ENCODE results near the gene CTIF. TPM values are rescaled to one million over a fixed set of nuclear protein-coding genes. Genes with fewer than 3 reads are reported as not detected.
A peak's percentile ranks its signal among the peaks of the same experiment; 100 is the strongest.

CTIF gene
- total and polyA plus RNA-seq, 2 experiments from 2014 or later, result 22.1 to 27.9 TPM

GRCh38 chr18:48711651-48712486 lies 173.0 kb downstream of the CTIF start:
- H3K27ac ChIP-seq, result no peak overlapping the region
- WGBS (ENCODE audit: low lambda C conversion rate, missing lambda C conversion rate), result 67% methylated on average over 11 of the region's 15 CpGs
- no peaks in the 10 kb centered on the region for H3K9me2 ChIP-seq (replicated peaks; ENCODE audit: insufficient read depth)
- H3K27me3 ChIP-seq, result no peaks in the 10 kb centered on the region
- no peak overlapping the region for H2AFZ ChIP-seq
- peaks cover 12% of the 10 kb centered on the region for H3K4me1 ChIP-seq (ENCODE audit: insufficient read depth)
- no peak for TF ChIP-seq EZH2phosphoT487 (IDR thresholded peaks at IDR 0.05; ENCODE audit: low read depth, severe bottlenecking, unreplicated experiment)
- TF ChIP-seq EZH2 (IDR thresholded peaks at IDR 0.05; ENCODE audit: borderline replicate concordance), result no peak
- peak; percentile 63 for TF ChIP-seq CTCF (IDR thresholded peaks at IDR 0.05; ENCODE audit: poor library complexity)
- no peaks in the 10 kb centered on the region for H3K9me3 ChIP-seq (ENCODE audit: low read depth)
- H4K20me1 ChIP-seq (ENCODE audit: insufficient read depth, poor library complexity, severe bottlenecking), result no peaks in the 10 kb centered on the region
- H3K4me2 ChIP-seq, result no peak overlapping the region
- H3K4me3 ChIP-seq, result no peak overlapping the region
- peak; percentile 59 for DNase-seq (ENCODE audit: low spot score)
- H3K36me3 ChIP-seq (replicated peaks; ENCODE audit: insufficient read depth, low read depth), result no peaks in the 10 kb centered on the region
- peaks cover 4% of the 10 kb centered on the region for H3K79me2 ChIP-seq

- 90% methylated on average over 14 of the region's 14 CpGs for WGBS (ENCODE audit: low lambda C conversion rate, missing lambda C conversion rate)
- no peak overlapping the region for H2AFZ ChIP-seq
These were observed 174.5 kb downstream of the CTIF start for GRCh38 chr18:48713309-48713708.

GRCh38 chr18:48714873-48715272 lies 176.0 kb downstream of the CTIF start:
- H3K27me3 ChIP-seq, result no peaks in the 10 kb centered on the region
- WGBS (ENCODE audit: low lambda C conversion rate, missing lambda C conversion rate), result 72% methylated on average over 6 of the region's 6 CpGs
- DNase-seq (ENCODE audit: low spot score), result peak; percentile 46
- H3K9me2 ChIP-seq (replicated peaks; ENCODE audit: insufficient read depth), result no peaks in the 10 kb centered on the region
- TF ChIP-seq CTCF (IDR thresholded peaks at IDR 0.05; ENCODE audit: poor library complexity) (no peak), EZH2phosphoT487 (IDR thresholded peaks at IDR 0.05; ENCODE audit: low read depth, severe bottlenecking, unreplicated experiment) (no peak), EZH2 (IDR thresholded peaks at IDR 0.05; ENCODE audit: borderline replicate concordance) (no peak)
- no peak overlapping the region for H3K4me3 ChIP-seq
- no peak overlapping the region for H2AFZ ChIP-seq
- H3K79me2 ChIP-seq, result peaks cover 4% of the 10 kb centered on the region
- H4K20me1 ChIP-seq (ENCODE audit: insufficient read depth, poor library complexity, severe bottlenecking), result no peaks in the 10 kb centered on the region
- H3K27ac ChIP-seq, result peak overlapping the region; percentile 54
- H3K36me3 ChIP-seq (replicated peaks; ENCODE audit: insufficient read depth, low read depth), result no peaks in the 10 kb centered on the region
- H3K4me1 ChIP-seq (ENCODE audit: insufficient read depth), result peaks cover 12% of the 10 kb centered on the region
- no peaks in the 10 kb centered on the region for H3K9me3 ChIP-seq (ENCODE audit: low read depth)
- H3K4me2 ChIP-seq, result no peak overlapping the region

More at GRCh38 chr18:48713309-48713708, 174.5 kb downstream of the CTIF start:
- Histone ChIP-seq H4K20me1 (ENCODE audit: insufficient read depth, poor library complexity, severe bottlenecking) (no peaks in the 10 kb centered on the region), H3K4me1 (ENCODE audit: insufficient read depth) (peaks cover 12% of the 10 kb centered on the region), H3K27ac (peak overlapping the region; percentile 7), H3K27me3 (no peaks in the 10 kb centered on the region), H3K4me2 (no peak overlapping the region), H3K4me3 (no peak overlapping the region), H3K9me2 (replicated peaks; ENCODE audit: insufficient read depth) (no peaks in the 10 kb centered on the region), H3K79me2 (peaks cover 4% of the 10 kb centered on the region), H3K36me3 (replicated peaks; ENCODE audit: insufficient read depth, low read depth) (no peaks in the 10 kb centered on the region), H3K9me3 (ENCODE audit: low read depth) (no peaks in the 10 kb centered on the region)
- TF ChIP-seq EZH2 (IDR thresholded peaks at IDR 0.05; ENCODE audit: borderline replicate concordance) (no peak), EZH2phosphoT487 (IDR thresholded peaks at IDR 0.05; ENCODE audit: low read depth, severe bottlenecking, unreplicated experiment) (no peak), CTCF (IDR thresholded peaks at IDR 0.05; ENCODE audit: poor library complexity) (no peak)
- no peak for DNase-seq (ENCODE audit: low spot score)

All from hepatocyte (in vitro differentiated cells).